IMR-90 (cell line): ENCODE data around the gene ADARB2. TPM values are rescaled to one million over a fixed set of nuclear protein-coding genes. Genes with fewer than 3 reads are reported as not detected.

Source experiments
- ATAC-seq: fragments of 200-7000 bp; cut with Tn5 transposase; 2 replicates; pipeline ENCODE4 v1.9.1; 2020; ENCODE audit warnings: low read depth, mild to moderate bottlenecking, moderate library complexity
- BruUV-seq: library from RNA; stranded (reverse); fragments of 400-500 nt; replicated peaks from 2 replicates; lab custom pipeline; 2021; lab: Mats Ljungman, UMichigan
- CTCF ChIA-PET: fragments of 300-600 bp; formaldehyde crosslinking; extraction: SDS; loops from one replicate; lab custom pipeline; 2021; ENCODE audit warnings: antibody characterized with exemption; lab: Yijun Ruan, JAX
- POLR2A ChIA-PET: fragments of 300-600 bp; sonication (Branson Sonifier 250); formaldehyde crosslinking; loops from one replicate; lab custom pipeline; 2022; ENCODE audit warnings: antibody characterized with exemption; ENCODE audit not compliant: unreplicated experiment; lab: Charles Lee
- DNase-seq: peaks from one replicate; pipeline ENCODE4 v3.0.0; 2013
- H2AFZ ChIP-seq: replicated peaks from 2 replicates; pipeline ENCODE3; 2013; ENCODE audit warnings: low read length, mild to moderate bottlenecking; ENCODE audit not compliant: poor library complexity
- H2AK5ac ChIP-seq: 2 replicates; pipeline ENCODE4 v1.6.1; 2013; ENCODE audit warnings: low read depth, low read length, inconsistent platforms
- H2AK9ac ChIP-seq: replicated peaks from 2 replicates; pipeline ENCODE3; 2013; ENCODE audit warnings: mild to moderate bottlenecking, low read depth, low read length, moderate library complexity; ENCODE audit not compliant: poor library complexity
- H2BK120ac ChIP-seq: 2 replicates; pipeline ENCODE4 v1.6.1; 2013; ENCODE audit warnings: low read depth, low read length, inconsistent platforms
- H2BK15ac ChIP-seq: 3 replicates; pipeline ENCODE4 v1.6.1; 2013; ENCODE audit warnings: low read depth, low read length, inconsistent platforms
- H2BK20ac ChIP-seq: 2 replicates; pipeline ENCODE4 v1.6.1; 2013; ENCODE audit warnings: low read depth, mild to moderate bottlenecking, inconsistent platforms, low read length, moderate library complexity
- H2BK5ac ChIP-seq: 2 replicates; pipeline ENCODE4 v1.6.1; 2013; ENCODE audit warnings: mild to moderate bottlenecking, low read depth, low read length, inconsistent platforms; ENCODE audit not compliant: poor library complexity, severe bottlenecking
- H3K14ac ChIP-seq: replicated peaks from 2 replicates; pipeline ENCODE4 v1.6.1; 2013; ENCODE audit warnings: low read depth, low read length, inconsistent platforms
- H3K18ac ChIP-seq: 2 replicates; pipeline ENCODE4 v1.6.1; 2013; ENCODE audit warnings: low read depth, low read length, control low read depth
- H3K23ac ChIP-seq: 2 replicates; pipeline ENCODE4 v1.6.1; 2013; ENCODE audit warnings: low read depth, low read length, inconsistent platforms
- H3K27ac ChIP-seq: 2 replicates; pipeline ENCODE4 v1.5.1; 2013; ENCODE audit warnings: mild to moderate bottlenecking, control low read depth, low read length; ENCODE audit not compliant: insufficient read depth
- H3K27me3 ChIP-seq: 2 replicates; pipeline ENCODE4 v1.6.1; 2013; ENCODE audit warnings: low read length; ENCODE audit not compliant: control insufficient read depth, insufficient read depth
- H3K36me3 ChIP-seq: 2 replicates; pipeline ENCODE4 v1.6.1; 2013; ENCODE audit warnings: low read length, mixed read lengths; ENCODE audit not compliant: control insufficient read depth, insufficient read depth
- H3K4ac ChIP-seq: 2 replicates; pipeline ENCODE4 v1.6.1; 2013; ENCODE audit warnings: low read depth, low read length, inconsistent platforms
- H3K4me1 ChIP-seq: 2 replicates; pipeline ENCODE4 v1.6.1; 2013; ENCODE audit warnings: low read length, mixed read lengths; ENCODE audit not compliant: control insufficient read depth, insufficient read depth
- H3K4me2 ChIP-seq: 2 replicates; pipeline ENCODE4 v1.6.1; 2013; ENCODE audit warnings: low read depth, mild to moderate bottlenecking, control low read depth, low read length, moderate library complexity
- H3K4me3 ChIP-seq: 2 replicates; pipeline ENCODE4 v1.5.1; 2013; ENCODE audit warnings: low read depth, mild to moderate bottlenecking, control low read depth, low read length, moderate library complexity; ENCODE audit not compliant: insufficient read depth
- H3K56ac ChIP-seq: 2 replicates; pipeline ENCODE4 v1.6.1; 2013; ENCODE audit warnings: low read length, inconsistent platforms; ENCODE audit not compliant: insufficient read depth; ENCODE audit errors: extremely low read depth
- H3K79me1 ChIP-seq, 2 experiments: 2 replicates each; pipeline ENCODE4 v1.6.1; 2013; ENCODE audit warnings: low read length in 2 of 2, inconsistent platforms in 1 of 2, low read depth in 1 of 2
- H3K9ac ChIP-seq: 2 replicates; pipeline ENCODE4 v1.6.1; 2013; ENCODE audit warnings: low read depth, low read length, control low read depth
- H3K9me1 ChIP-seq: 2 replicates; pipeline ENCODE4 v1.6.1; 2013; ENCODE audit warnings: low read length, inconsistent platforms; ENCODE audit not compliant: insufficient read depth
- H3K9me3 ChIP-seq: 2 replicates; pipeline ENCODE4 v1.6.1; 2013; ENCODE audit warnings: low read length; ENCODE audit not compliant: control insufficient read depth, insufficient read depth
- H4K20me1 ChIP-seq: 2 replicates; pipeline ENCODE4 v1.6.1; 2013; ENCODE audit warnings: low read length, inconsistent platforms; ENCODE audit not compliant: insufficient read depth
- H4K5ac ChIP-seq: 2 replicates; pipeline ENCODE4 v1.6.1; 2013; ENCODE audit warnings: mild to moderate bottlenecking, low read depth, low read length, control low read depth
- H4K8ac ChIP-seq, 2 experiments: 2 replicates each; pipeline ENCODE4 v1.6.1; 2013; ENCODE audit warnings: low read depth in 2 of 2, low read length in 2 of 2, control low read depth in 1 of 2, inconsistent platforms in 1 of 2
- H4K91ac ChIP-seq: 2 replicates; pipeline ENCODE4 v1.6.1; 2013; ENCODE audit warnings: low read depth, low read length, inconsistent platforms; ENCODE audit not compliant: insufficient read depth
- BHLHE40 ChIP-seq: fragments of 150-350 bp; IDR thresholded peaks from 2 replicates; pipeline ENCODE4 v1.6.1; 2016; ENCODE audit warnings: mild to moderate bottlenecking, low read depth, low read length
- CEBPB ChIP-seq: IDR thresholded peaks from 2 replicates; pipeline ENCODE4 v1.6.1; 2012; ENCODE audit warnings: low read depth, low read length, improper control_type of control experiment
- CHD1 ChIP-seq: IDR thresholded peaks from 2 replicates; pipeline ENCODE4 v1.6.1; 2012; ENCODE audit warnings: low read depth, low read length, improper control_type of control experiment
- FOS ChIP-seq: fragments of 150-350 bp; IDR thresholded peaks from 2 replicates; pipeline ENCODE4 v1.6.1; 2016; ENCODE audit warnings: low read depth, low read length
- MAFK ChIP-seq: IDR thresholded peaks from 2 replicates; pipeline ENCODE4 v1.6.1; 2012; ENCODE audit warnings: low read depth, low read length, improper control_type of control experiment
- MAZ ChIP-seq: IDR thresholded peaks from 2 replicates; pipeline ENCODE4 v1.6.1; 2012; ENCODE audit warnings: low read depth, mild to moderate bottlenecking, low read length, improper control_type of control experiment, moderate library complexity, borderline replicate concordance
- MXI1 ChIP-seq: IDR thresholded peaks from 2 replicates; pipeline ENCODE4 v1.6.1; 2012; ENCODE audit warnings: low read depth, mild to moderate bottlenecking, low read length, moderate library complexity, borderline replicate concordance
- NFE2L2 ChIP-seq: fragments of 150-350 bp; IDR thresholded peaks from 2 replicates; pipeline ENCODE4 v1.6.1; 2016; ENCODE audit warnings: low read depth, mild to moderate bottlenecking, low read length
- POLR2A ChIP-seq: IDR thresholded peaks from 2 replicates; pipeline ENCODE4 v1.6.1; 2012; ENCODE audit warnings: mild to moderate bottlenecking, low read depth, low read length
- RAD21 ChIP-seq: IDR thresholded peaks from 2 replicates; pipeline ENCODE4 v1.6.1; 2012; ENCODE audit warnings: low read length, improper control_type of control experiment
- RCOR1 ChIP-seq: IDR thresholded peaks from 2 replicates; pipeline ENCODE4 v1.6.1; 2012; ENCODE audit warnings: mild to moderate bottlenecking, low read length, improper control_type of control experiment; ENCODE audit not compliant: insufficient replicate concordance
- RFX5 ChIP-seq: IDR thresholded peaks from 2 replicates; pipeline ENCODE4 v1.8.0; 2012; ENCODE audit warnings: low read depth, mild to moderate bottlenecking, low read length, moderate library complexity
- SMC3 ChIP-seq: fragments of 150-350 bp; IDR thresholded peaks from 2 replicates; pipeline ENCODE4 v1.6.1; 2016; ENCODE audit warnings: low read depth, mild to moderate bottlenecking, antibody characterized with exemption, low read length, moderate library complexity
- WGBS, 2 experiments: methylation state at CpG; one replicate each; pipeline versions ENCODE4 v1.1.5 to v1.1.7; 2013; ENCODE audit warnings: missing lambda C conversion rate in 2 of 2; ENCODE audit not compliant: insufficient read length in 1 of 2; ENCODE audit errors: extremely low coverage in 2 of 2; 5-methylcytosine and 5-hydroxymethylcytosine counted together
- dilution Hi-C: fragments of 300-500 bp; cut with HindIII; formaldehyde crosslinking; loops from one replicate; pipeline ENCODE4 v1.14.3; 2018; ENCODE audit warnings: low sequenced_read_pairs; ENCODE audit not compliant: unreplicated experiment
- in situ Hi-C: fragments of 300-500 bp; cut with MboI; formaldehyde crosslinking; loops from 3 replicates; pipeline ENCODE4 v1.14.3; 2019; ENCODE audit warnings: low sequenced_read_pairs, inconsistent platforms, mixed read lengths
- intact Hi-C: fragments of 100-400 bp; cut with micrococcal nuclease; formaldehyde crosslinking; loops from 2 replicates; pipeline ENCODE4 v1.10.0; 2022
- polyA plus RNA-seq, 3 experiments: library from polyadenylated mRNA; depleted of rRNA; stranded (reverse); fragments of >200 nt; gene quantifications; 2 replicates each; pipeline ENCODE4 v1.2.3, GENCODE V29; 2012; ENCODE audit warnings: low replicate concordance in 1 of 3
- total RNA-seq: library from RNA; depleted of rRNA; stranded (reverse); fragments of >200 nt; gene quantifications from 2 replicates; pipeline ENCODE4 v1.2.3, GENCODE V29; 2012
- TF ChIP-seq, protein P1 (sequence below): fragments of 150-350 bp; IDR thresholded peaks from 2 replicates; pipeline ENCODE4 v1.6.1; 2017; ENCODE audit warnings: mild to moderate bottlenecking, antibody characterized with exemption, low read length, low read depth
- TF ChIP-seq, protein P2 (sequence below): conservative IDR thresholded peaks from 2 replicates; pipeline ENCODE4 v1.5.1; 2012; ENCODE audit warnings: mild to moderate bottlenecking, low read depth, low read length, improper control_type of control experiment
- TF ChIP-seq, protein P3 (sequence below): fragments of 150-350 bp; IDR thresholded peaks from 2 replicates; pipeline ENCODE4 v1.6.1; 2016; ENCODE audit warnings: low read depth, mild to moderate bottlenecking, low read length, moderate library complexity, borderline replicate concordance

Gene ADARB2
- total and polyA plus RNA-seq, 2 of the 4 experiments (the other 2 are of a cell fraction), result not detected

DNA sequence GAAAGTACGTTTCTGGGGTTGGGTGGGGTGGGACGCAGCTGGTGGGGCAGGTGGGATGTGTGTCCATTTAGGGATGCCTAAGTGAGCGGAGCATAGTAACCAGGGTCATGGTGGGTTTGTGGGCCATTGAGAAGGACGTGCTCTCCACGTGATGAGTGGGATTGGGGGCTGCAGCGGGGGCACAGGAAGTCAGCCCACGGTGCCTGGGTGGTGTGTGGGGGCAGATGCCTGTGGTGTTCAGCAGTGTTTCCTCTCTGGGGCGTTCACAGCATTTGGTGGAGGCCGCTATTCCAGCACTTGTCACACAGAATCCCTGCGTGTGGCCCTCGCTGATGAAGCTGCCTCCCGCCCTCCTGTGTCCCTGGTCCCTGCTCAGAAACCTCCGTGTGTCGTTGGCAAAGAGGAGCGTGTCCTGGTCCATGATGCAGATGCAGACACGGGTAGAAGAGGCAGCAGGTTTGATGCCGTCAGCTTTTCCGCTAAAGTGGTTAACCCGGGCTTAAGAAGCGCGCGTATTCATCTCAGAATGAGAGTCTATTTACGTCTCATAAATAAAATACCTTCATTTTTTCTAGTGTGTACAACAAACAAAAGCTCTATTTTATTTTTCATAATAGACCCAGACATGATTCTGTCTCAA lies 274.2 kb downstream of the ADARB2 start:
- H3K23ac ChIP-seq, result no peak overlapping the region
- H4K5ac ChIP-seq, result no peak overlapping the region
- no peaks in the 10 kb centered on the region for H4K20me1 ChIP-seq
- no peak overlapping the region for H3K56ac ChIP-seq
- H3K27ac ChIP-seq, result no peak overlapping the region
- no peaks in the 10 kb centered on the region for H3K27me3 ChIP-seq
- H4K8ac ChIP-seq, result no peak overlapping the region
- ChIA-PET POLR2A (no interaction called here), CTCF (no interaction called here)
- no peak overlapping the region for H2AFZ ChIP-seq
- BruUV-seq, result no TSS peak
- H3K36me3 ChIP-seq, result no peaks in the 10 kb centered on the region
- H3K4me2 ChIP-seq, result no peak overlapping the region
- H3K9me3 ChIP-seq, result peaks cover 33% of the 10 kb centered on the region
- no peak overlapping the region for H2AK5ac ChIP-seq
- in situ Hi-C loops, result no loop called here
- H2BK20ac ChIP-seq, result no peak overlapping the region
- H3K4me1 ChIP-seq, result no peaks in the 10 kb centered on the region
- 47% methylated on average over 2 of the region's 23 CpGs; no CpG with 5 or more reads in 1 of the 2 experiments for WGBS, 2 experiments
- no peak for ATAC-seq
- no peak overlapping the region for H4K91ac ChIP-seq
- no peak overlapping the region for H3K14ac ChIP-seq
- H3K18ac ChIP-seq, result no peak overlapping the region
- no peak overlapping the region for H3K4ac ChIP-seq
- no peaks in the 10 kb centered on the region for H3K9me1 ChIP-seq
- no peak overlapping the region for H3K9ac ChIP-seq
- TF ChIP-seq CHD1 (no peak), CEBPB (no peak), SMC3 (no peak), RCOR1 (no peak), MAFK (no peak), NFE2L2 (no peak), FOS (no peak), RFX5 (no peak), MXI1 (no peak), BHLHE40 (no peak), POLR2A (no peak), MAZ (no peak), RAD21 (no peak)
- TF ChIP-seq, protein P1, sequence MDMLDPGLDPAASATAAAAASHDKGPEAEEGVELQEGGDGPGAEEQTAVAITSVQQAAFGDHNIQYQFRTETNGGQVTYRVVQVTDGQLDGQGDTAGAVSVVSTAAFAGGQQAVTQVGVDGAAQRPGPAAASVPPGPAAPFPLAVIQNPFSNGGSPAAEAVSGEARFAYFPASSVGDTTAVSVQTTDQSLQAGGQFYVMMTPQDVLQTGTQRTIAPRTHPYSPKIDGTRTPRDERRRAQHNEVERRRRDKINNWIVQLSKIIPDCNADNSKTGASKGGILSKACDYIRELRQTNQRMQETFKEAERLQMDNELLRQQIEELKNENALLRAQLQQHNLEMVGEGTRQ, result no peak
- TF ChIP-seq, protein P2, sequence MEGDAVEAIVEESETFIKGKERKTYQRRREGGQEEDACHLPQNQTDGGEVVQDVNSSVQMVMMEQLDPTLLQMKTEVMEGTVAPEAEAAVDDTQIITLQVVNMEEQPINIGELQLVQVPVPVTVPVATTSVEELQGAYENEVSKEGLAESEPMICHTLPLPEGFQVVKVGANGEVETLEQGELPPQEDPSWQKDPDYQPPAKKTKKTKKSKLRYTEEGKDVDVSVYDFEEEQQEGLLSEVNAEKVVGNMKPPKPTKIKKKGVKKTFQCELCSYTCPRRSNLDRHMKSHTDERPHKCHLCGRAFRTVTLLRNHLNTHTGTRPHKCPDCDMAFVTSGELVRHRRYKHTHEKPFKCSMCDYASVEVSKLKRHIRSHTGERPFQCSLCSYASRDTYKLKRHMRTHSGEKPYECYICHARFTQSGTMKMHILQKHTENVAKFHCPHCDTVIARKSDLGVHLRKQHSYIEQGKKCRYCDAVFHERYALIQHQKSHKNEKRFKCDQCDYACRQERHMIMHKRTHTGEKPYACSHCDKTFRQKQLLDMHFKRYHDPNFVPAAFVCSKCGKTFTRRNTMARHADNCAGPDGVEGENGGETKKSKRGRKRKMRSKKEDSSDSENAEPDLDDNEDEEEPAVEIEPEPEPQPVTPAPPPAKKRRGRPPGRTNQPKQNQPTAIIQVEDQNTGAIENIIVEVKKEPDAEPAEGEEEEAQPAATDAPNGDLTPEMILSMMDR, result no peak
- TF ChIP-seq, protein P3, sequence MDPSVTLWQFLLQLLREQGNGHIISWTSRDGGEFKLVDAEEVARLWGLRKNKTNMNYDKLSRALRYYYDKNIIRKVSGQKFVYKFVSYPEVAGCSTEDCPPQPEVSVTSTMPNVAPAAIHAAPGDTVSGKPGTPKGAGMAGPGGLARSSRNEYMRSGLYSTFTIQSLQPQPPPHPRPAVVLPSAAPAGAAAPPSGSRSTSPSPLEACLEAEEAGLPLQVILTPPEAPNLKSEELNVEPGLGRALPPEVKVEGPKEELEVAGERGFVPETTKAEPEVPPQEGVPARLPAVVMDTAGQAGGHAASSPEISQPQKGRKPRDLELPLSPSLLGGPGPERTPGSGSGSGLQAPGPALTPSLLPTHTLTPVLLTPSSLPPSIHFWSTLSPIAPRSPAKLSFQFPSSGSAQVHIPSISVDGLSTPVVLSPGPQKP, result no peak
- no peak overlapping the region for H2AK9ac ChIP-seq
- H2BK15ac ChIP-seq, result no peak overlapping the region
- no peak overlapping the region for H3K4me3 ChIP-seq
- no peaks in the 10 kb centered on the region for H3K79me1 ChIP-seq
- H2BK120ac ChIP-seq, result no peak overlapping the region
- intact Hi-C loops, result no loop called here
- dilution Hi-C loops, result no loop called here
- H2BK5ac ChIP-seq, result no peak overlapping the region
- DNase-seq, result no peak
